Gastroesophageal sphincter (tissue), 4 donors: ENCODE results near the gene SKOR1. TPM values are rescaled to one million over a fixed set of nuclear protein-coding genes. Genes with fewer than 3 reads are reported as not detected.

ENCODE experiments used
- ATAC-seq: fragments of 150-250 bp; one replicate; pipeline ENCODE4 v1.9.1; 2016; ENCODE audit warnings: mild to moderate bottlenecking, moderate library complexity
- H3K27ac ChIP-seq, 4 donors: fragments of 200-600 bp; sonication (generic) in 3 of 4; 1 replicate in 3 of 4; 2 replicates in 1 of 4; pipeline ENCODE4 v1.5.1; 2016 to 2019
- H3K27me3 ChIP-seq: fragments of 200-600 bp; sonication (generic); one replicate; pipeline ENCODE4 v1.5.1; 2019
- H3K36me3 ChIP-seq, 2 donors: fragments of 200-600 bp; sonication (generic); one replicate each; pipeline ENCODE4 v1.5.1; 2019; ENCODE audit warnings: control low read depth in 1 of 2
- H3K4me1 ChIP-seq, 3 donors: fragments of 200-600 bp; sonication (generic); 1 replicate in 2 of 3; 2 replicates in 1 of 3; pipeline ENCODE4 v1.5.1; 2016 to 2019; ENCODE audit warnings: control low read depth in 2 of 3
- H3K4me3 ChIP-seq, 2 donors: fragments of 200-600 bp; sonication (generic); one replicate each; pipeline ENCODE4 v1.5.1; 2019; ENCODE audit warnings: mild to moderate bottlenecking in 1 of 2, moderate library complexity in 1 of 2
- H3K9me3 ChIP-seq, 3 donors: fragments of 200-600 bp; sonication (generic); one replicate each; pipeline ENCODE4 v1.5.1; 2017 to 2019; ENCODE audit warnings: control low read depth in 2 of 3
- EP300 ChIP-seq: sonication (generic); formaldehyde crosslinking; IDR thresholded peaks from one replicate; pipeline ENCODE4 v1.6.1; 2017; ENCODE audit warnings: antibody characterized with exemption, mild to moderate bottlenecking
- POLR2A ChIP-seq, 2 donors: fragments of 450-650 bp; IDR thresholded peaks; one replicate each; pipeline ENCODE4 v1.6.1; 2017; ENCODE audit warnings: antibody characterized with exemption in 2 of 2, mild to moderate bottlenecking in 2 of 2, moderate library complexity in 1 of 2
- POLR2AphosphoS5 ChIP-seq: sonication (generic); formaldehyde crosslinking; IDR thresholded peaks from one replicate; pipeline ENCODE4 v1.6.1; 2017; ENCODE audit warnings: antibody characterized with exemption
- WGBS, 2 donors: methylation state at CpG; one replicate each; pipeline ENCODE4 v1.1.5; 2018; ENCODE audit warnings: low coverage in 1 of 2; 5-methylcytosine and 5-hydroxymethylcytosine counted together
- total RNA-seq, 4 donors: library from RNA; depleted of rRNA; stranded (reverse); fragments of >200 nt; gene quantifications; one replicate each; pipeline ENCODE4 v1.1.0, GENCODE V29; 2016
- TF ChIP-seq, protein P1 (sequence below), 4 experiments: fragments of 200-600 bp in 2 of 4; fragments of 450-650 bp in 2 of 4; sonication (generic) in 1 of 4; IDR thresholded peaks; one replicate each; pipeline ENCODE4 v1.5.1; 2017 to 2019; ENCODE audit warnings: antibody characterized with exemption in 4 of 4, mild to moderate bottlenecking in 2 of 4, moderate library complexity in 2 of 4

SKOR1 gene
- total RNA-seq, 4 donors from 2014 or later, result 0.46 to 2.2 (median 0.87) TPM

DNA sequence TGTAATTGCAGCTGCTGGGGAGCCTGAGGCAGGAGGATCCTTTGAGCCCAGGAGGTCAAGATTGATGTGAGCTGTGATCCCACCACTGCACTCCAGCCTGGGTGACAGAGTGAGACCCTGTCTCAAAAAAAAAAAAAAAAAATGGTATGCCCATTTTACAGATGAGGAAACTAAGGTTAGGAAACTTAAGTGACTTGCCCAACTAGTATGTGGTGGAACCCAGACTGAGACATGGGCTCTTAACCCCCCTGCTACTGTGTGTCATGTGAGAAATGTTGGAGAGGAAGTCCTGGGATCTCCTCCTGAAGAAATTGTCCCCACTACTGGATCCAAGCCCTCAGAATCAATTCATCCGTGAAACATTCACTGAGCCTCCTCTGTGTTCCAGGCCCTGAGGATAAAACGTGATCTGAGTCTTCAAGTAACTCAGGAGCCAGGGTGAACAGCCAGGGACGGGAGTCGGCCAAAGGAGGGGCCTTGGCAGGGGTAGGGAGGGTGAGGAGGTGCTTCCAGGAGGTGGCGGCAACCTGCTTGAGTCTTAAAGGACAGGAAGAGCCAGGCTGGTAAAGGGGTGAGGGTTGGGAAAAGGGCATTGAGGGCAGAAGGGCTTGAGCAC is 34.1 kb downstream of the SKOR1 start:
- no peak overlapping the region for H3K4me3 ChIP-seq
- no peaks in the 10 kb centered on the region for H3K36me3 ChIP-seq
- peaks cover 0 to 17% (median 6%) of the 10 kb centered on the region in 3 donors for H3K4me1 ChIP-seq
- H3K27ac ChIP-seq, result no peak overlapping the region
- WGBS, 2 donors, result 51% methylated on average over 5 of the region's 5 CpGs; no CpG with 5 or more reads in 1 of the 2 donors
- TF ChIP-seq POLR2AphosphoS5 (no peak), EP300 (no peak), POLR2A (IDR thresholded peaks at IDR 0.05) (no peak)
- TF ChIP-seq, protein P1, sequence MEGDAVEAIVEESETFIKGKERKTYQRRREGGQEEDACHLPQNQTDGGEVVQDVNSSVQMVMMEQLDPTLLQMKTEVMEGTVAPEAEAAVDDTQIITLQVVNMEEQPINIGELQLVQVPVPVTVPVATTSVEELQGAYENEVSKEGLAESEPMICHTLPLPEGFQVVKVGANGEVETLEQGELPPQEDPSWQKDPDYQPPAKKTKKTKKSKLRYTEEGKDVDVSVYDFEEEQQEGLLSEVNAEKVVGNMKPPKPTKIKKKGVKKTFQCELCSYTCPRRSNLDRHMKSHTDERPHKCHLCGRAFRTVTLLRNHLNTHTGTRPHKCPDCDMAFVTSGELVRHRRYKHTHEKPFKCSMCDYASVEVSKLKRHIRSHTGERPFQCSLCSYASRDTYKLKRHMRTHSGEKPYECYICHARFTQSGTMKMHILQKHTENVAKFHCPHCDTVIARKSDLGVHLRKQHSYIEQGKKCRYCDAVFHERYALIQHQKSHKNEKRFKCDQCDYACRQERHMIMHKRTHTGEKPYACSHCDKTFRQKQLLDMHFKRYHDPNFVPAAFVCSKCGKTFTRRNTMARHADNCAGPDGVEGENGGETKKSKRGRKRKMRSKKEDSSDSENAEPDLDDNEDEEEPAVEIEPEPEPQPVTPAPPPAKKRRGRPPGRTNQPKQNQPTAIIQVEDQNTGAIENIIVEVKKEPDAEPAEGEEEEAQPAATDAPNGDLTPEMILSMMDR (IDR thresholded peaks at IDR 0.05), result no peak
- H3K9me3 ChIP-seq, result no peaks in the 10 kb centered on the region
- ATAC-seq, result no peak
- H3K27me3 ChIP-seq, result no peaks in the 10 kb centered on the region

DNA sequence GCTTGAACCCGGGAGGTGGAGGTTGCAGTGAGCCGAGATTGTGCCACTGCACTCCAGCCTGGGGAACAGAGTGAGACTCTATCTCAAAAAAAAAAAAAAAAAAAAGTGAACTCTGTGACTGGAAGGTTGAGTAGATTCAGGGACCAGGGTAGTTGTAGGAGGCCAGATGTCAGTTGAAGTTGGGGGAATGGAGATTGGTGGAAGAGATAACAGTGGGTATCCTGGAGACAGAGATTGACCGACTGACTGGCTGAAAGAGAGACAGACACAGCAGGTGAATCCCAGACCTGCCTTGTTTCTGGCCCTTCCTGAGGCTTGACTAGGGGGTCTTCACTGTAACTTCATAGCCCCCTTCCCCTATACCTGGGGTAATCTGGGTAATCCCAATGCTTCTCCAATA is 36.7 kb downstream of the SKOR1 start:
- H3K36me3 ChIP-seq, result no peaks in the 10 kb centered on the region
- no peak for ATAC-seq
- H3K27me3 ChIP-seq, result no peaks in the 10 kb centered on the region
- TF ChIP-seq POLR2A (IDR thresholded peaks at IDR 0.05) (no peak), POLR2AphosphoS5 (no peak), EP300 (no peak)
- TF ChIP-seq, protein P1 (IDR thresholded peaks at IDR 0.05), result no peak
- 100% methylated on average over 1 to 3 of the region's 3 CpGs for WGBS, 2 donors
- H3K4me3 ChIP-seq, result no peak overlapping the region
- H3K4me1 ChIP-seq, result peaks cover 0 to 17% (median 6%) of the 10 kb centered on the region in 3 donors
- H3K27ac ChIP-seq, result no peak overlapping the region
- no peaks in the 10 kb centered on the region for H3K9me3 ChIP-seq

DNA sequence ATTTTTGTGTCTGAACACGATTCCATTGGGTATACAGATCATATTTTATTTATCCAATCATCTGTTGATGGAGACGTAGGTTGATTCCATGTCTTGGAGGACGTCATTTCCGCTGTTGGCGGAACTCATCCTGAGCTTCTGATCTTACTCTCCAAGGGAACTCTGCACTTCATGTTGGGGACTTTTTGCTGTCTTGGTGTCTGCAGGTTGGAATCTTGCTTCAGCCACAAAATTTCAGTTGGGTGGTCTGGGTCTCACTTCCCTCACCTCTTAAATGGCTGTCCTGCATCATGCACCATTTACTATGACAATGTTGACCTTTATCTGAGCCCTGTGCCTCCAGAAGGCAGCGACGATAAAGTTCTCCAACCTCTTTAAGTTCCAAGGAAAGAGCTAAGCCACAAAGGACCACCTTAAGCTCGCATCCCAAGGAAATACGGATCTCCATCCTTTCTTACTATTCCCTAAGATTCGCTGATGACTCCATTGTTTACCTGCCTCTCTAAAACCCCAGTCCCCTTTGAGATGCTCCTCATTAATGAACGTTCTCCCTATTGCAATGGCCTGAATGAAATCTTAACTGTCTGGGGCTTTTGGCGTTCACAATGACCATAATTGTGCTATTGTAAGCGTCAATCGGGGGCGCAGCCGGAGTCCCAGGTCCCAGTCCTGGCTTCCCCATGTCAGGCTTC is 37.6 kb downstream of the SKOR1 start:
- H3K27ac ChIP-seq, result peak overlapping the region in 3 of 4 donors; percentile 49 to 85 (median 74)
- no peak for TF ChIP-seq POLR2AphosphoS5
- TF ChIP-seq, protein P1 (IDR thresholded peaks at IDR 0.05), result no peak
- TF ChIP-seq POLR2A (IDR thresholded peaks at IDR 0.05), result no peak
- TF ChIP-seq EP300, result no peak
- H3K27me3 ChIP-seq, result no peaks in the 10 kb centered on the region
- peaks cover 0 to 17% (median 6%) of the 10 kb centered on the region in 3 donors for H3K4me1 ChIP-seq
- ATAC-seq, result no peak
- 74 to 81% methylated on average over 7 to 12 of the region's 16 CpGs for WGBS, 2 donors
- H3K4me3 ChIP-seq, result peak overlapping the region; percentile 8 to 50
- no peaks in the 10 kb centered on the region for H3K36me3 ChIP-seq
- no peaks in the 10 kb centered on the region for H3K9me3 ChIP-seq

DNA sequence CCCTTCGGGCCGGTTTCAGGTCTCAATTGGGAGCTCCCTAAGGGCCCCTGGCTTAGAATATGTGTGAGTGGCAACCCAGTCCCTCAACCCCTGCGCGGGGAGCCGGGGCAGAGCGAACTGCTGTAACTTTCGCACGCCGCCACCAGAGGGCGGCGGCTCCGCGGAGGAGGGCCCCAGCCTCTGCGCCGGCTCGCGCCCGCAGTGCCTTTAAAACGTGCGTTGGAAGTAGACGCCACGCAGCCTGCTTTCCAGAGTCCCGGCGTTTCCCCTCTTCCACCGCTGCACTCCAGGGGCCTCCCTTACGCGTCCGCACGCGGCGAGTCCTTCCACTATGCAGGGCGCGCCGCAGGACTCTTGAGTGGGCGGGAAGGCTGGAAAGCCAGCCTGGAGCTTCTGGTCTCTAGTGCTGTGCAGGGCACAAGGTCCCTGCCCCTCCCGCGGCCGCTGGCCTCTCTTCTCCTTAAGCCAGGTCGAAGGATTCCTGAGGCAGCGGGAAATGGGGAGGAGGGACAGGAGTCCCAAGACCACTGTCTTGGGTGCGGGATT is 38.2 kb downstream of the SKOR1 start:
- WGBS, 2 donors, result no CpG with 5 or more reads among the region's 41 CpGs
- Histone ChIP-seq H3K27me3 (no peaks in the 10 kb centered on the region), H3K4me1 (peaks cover 0 to 17% (median 6%) of the 10 kb centered on the region in 3 donors), H3K36me3 (no peaks in the 10 kb centered on the region), H3K27ac (peak overlapping the region in 3 of 4 donors; percentile 49 to 85 (median 74)), H3K9me3 (no peaks in the 10 kb centered on the region), H3K4me3 (peak overlapping the region; percentile 8 to 50)
- TF ChIP-seq POLR2AphosphoS5 (peak; percentile 25), EP300 (no peak), POLR2A (IDR thresholded peaks at IDR 0.05) (no peak)
- TF ChIP-seq, protein P1 (IDR thresholded peaks at IDR 0.05), result peak; percentile 97 to 98 (median 98)
- peak; percentile 94 for ATAC-seq
